GM19468 (cell line): ENCODE results near the gene GOLGA6L22.
"Not testable (repeated sequence)": the region's sequence is repeated elsewhere in the genome, so short reads cannot be mapped to it uniquely, and the experiment has no call there.

Source experiments
- ATAC-seq: cut with Tn5 transposase; IDR thresholded peaks from one replicate; pipeline ENCODE4 v1.9.1; 2021; ENCODE audit warnings: mild to moderate bottlenecking, moderate library complexity, moderate number of reproducible peaks; ENCODE audit not compliant: unreplicated experiment; ENCODE audit errors: extremely low read depth

Gene GOLGA6L22, protein sequence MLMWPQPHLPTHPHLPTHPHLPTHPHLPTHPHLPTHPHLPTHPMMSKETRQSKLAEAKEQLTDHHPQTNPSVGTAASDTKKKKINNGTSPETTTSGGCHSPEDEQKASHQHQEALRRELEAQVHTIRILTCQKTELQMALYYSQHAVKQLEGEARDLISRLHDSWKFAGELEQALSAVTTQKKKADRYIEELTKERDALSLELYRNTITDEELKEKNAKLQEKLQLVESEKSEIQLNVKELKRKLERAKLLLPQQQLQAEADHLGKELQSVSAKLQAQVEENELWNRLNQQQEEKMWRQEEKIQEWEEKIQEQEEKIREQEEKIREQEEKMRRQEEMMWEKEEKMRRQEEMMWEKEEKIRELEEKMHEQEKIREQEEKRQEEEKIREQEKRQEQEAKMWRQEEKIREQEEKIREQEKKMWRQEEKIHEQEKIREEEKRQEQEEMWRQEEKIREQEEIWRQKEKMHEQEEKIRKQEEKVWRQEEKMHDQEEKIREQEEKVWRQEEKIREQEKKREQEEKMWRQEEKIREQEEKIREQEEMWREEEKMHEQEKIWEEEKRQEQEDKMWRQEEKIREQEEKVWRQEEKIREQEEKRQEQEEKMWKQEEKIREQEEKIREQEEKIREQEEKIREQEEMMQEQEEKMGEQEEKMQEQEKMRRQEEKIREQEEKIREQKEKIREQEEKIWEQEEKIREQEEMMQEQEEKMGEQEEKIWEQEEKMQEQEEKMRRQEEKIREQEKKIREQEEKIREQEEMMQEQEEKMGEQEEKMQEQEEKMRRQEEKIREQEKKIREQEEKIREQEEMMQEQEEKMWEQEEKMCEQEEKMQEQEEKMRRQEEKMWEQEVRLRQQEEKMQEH

GRCh38 chr15:22458603-22459002, at the start of gene GOLGA6L22:
Gene GOLGA6L22, plus strand, starts transcription at chr15:22458903. Its CDS starts 91 bp downstream, at chr15:22458994.
- ATAC-seq: not testable (repeated sequence)

DNA sequence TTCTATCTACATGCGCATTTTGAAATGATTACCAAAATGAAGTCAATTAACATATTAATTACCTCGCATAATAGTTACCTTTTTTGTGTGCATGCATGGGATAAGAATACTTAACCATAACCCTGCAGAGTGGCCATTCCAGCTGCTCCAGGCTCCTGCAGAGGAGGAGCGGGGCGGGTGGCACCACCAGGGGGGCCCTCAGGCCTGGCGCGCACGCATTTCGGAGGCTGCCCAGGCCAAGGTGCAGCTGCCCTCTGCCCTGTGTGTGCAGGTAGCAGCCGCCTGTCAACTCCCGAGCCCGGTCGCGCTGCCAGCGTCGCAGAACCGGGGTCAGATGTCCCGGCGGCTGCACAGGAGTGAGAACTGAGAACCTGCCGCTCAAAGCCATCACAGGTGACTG, 41.4 kb upstream of the GOLGA6L22 start:
- not testable (repeated sequence) for ATAC-seq

GRCh38 chr15:22417795-22418194, 40.9 kb upstream of the GOLGA6L22 start:
- ATAC-seq: not testable (repeated sequence)

- not testable (repeated sequence) for ATAC-seq
These were observed 40.5 kb upstream of the GOLGA6L22 start for GRCh38 chr15:22418212-22418611.

DNA sequence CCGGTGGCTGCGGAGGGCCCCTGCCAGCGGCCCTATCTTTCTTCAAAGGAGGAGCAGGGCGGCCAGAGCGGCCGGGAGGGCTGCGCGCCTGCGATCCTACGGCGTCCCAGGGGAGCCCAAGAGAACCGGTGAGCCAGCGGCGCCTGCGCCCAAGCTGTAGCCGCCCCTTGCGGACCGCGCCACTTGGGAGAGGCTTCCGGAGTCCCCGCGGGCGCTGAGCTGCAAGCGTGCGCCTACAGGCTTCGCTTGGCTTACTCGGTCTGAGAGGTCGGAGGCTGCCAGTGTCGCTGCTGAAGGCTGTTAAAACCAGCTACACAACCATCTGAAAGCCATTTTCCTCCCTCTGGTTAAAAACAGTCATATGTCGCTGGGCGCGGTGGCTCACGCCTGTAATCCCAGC, 40.0 kb upstream of the GOLGA6L22 start:
- ATAC-seq: not testable (repeated sequence)

- ATAC-seq: not testable (repeated sequence)
These were observed 38.4 kb upstream of the GOLGA6L22 start for GRCh38 chr15:22420340-22420739.

- ATAC-seq: not testable (repeated sequence)
These were observed 29.3 kb upstream of the GOLGA6L22 start for GRCh38 chr15:22429426-22429825.

GRCh38 chr15:22431687-22432086, 27.0 kb upstream of the GOLGA6L22 start:
- not testable (repeated sequence) for ATAC-seq

DNA sequence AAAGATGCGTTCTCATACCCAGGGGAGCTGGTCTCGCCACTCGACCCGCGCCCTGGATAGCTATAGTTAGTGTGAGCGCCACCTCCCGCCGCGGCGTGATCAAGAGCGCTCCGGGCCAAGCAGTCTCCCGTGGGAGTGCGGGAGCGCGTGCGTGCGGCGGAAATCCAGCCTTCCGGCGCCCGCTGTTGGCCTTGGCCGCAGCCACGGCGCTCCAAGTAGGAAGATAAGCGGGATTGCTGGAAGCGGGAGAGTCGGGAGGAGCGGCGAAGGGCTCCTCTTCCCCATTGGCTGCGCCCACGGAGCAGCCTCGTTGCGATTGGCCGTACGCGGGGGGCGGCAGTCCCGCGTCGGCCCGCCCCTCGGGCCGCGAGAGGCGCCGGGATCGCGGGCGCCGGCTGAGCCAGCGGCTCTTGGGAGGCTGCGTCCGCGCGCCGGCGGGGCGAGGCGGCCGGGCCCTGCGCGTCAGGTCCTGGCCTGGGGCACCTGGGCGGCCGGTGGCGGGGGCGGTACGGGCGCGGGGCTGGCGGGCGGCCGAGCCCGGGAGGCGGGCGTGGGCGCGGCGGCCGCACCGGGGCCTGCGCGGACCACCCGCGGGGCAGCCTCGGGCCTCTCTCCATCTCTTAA, 35.9 kb downstream of the GOLGA6L22 start:
- ATAC-seq: not testable (repeated sequence)

- not testable (repeated sequence) for ATAC-seq
These were observed 38.5 kb downstream of the GOLGA6L22 start for GRCh38 chr15:22497200-22497599.

- ATAC-seq: not testable (repeated sequence)
These were observed 39.7 kb downstream of the GOLGA6L22 start for GRCh38 chr15:22498220-22498925.

DNA sequence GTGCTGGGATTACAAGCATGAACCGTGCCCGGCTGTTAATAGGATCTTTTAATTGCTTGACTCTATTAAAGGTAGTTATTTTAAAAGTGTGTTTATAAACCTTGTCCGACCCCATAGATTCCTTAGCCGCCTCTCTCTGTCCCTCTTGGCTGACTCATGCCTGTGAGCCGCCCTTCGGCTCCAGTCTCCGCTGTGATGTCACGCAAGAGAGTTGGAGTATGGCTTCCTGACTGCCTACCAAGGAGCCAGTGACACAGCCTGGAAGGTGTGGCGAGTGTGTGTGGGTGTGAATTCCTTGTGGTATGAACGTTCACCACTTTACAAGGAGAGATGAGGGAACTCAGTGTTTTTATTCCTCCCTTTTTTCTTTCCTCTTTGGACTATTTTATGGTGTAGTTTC, 43.6 kb downstream of the GOLGA6L22 start:
- ATAC-seq: not testable (repeated sequence)

- not testable (repeated sequence) for ATAC-seq
These were observed 48.3 kb downstream of the GOLGA6L22 start for GRCh38 chr15:22506959-22507358.

- ATAC-seq: not testable (repeated sequence)
These were observed 57.4 kb downstream of the GOLGA6L22 start for GRCh38 chr15:22516140-22516539.
